GM21619 (cell line): ENCODE results near the gene MAL.

Experiments used
- ATAC-seq: cut with Tn5 transposase; IDR thresholded peaks from one replicate; pipeline ENCODE4 v1.9.1; 2021; ENCODE audit not compliant: unreplicated experiment

The MAL gene

GRCh38 chr2:94996305-94997100 lies 29.0 kb upstream of the MAL start:
- ATAC-seq, result no peak

GRCh38 chr2:94997981-94998930 lies 27.3 kb upstream of the MAL start:
- ATAC-seq, result no peak

- ATAC-seq, result no peak
Measured at GRCh38 chr2:94999431-94999883, 26.1 kb upstream of the MAL start.

GRCh38 chr2:95001051-95001562 lies 24.4 kb upstream of the MAL start:
- no peak for ATAC-seq

GRCh38 chr2:95001701-95002100 lies 23.8 kb upstream of the MAL start:
- ATAC-seq, result no peak

- ATAC-seq, result no peak
Measured at GRCh38 chr2:95002498-95002897, 23.0 kb upstream of the MAL start.

- no peak for ATAC-seq
Measured at GRCh38 chr2:95004287-95004686, 21.2 kb upstream of the MAL start.

- no peak for ATAC-seq
Measured at GRCh38 chr2:95004711-95005110, 20.8 kb upstream of the MAL start.

- ATAC-seq, result no peak
Measured at GRCh38 chr2:95005726-95006125, 19.8 kb upstream of the MAL start.

GRCh38 chr2:95006588-95006987 lies 18.9 kb upstream of the MAL start:
- ATAC-seq, result no peak

GRCh38 chr2:95007031-95007609 lies 18.4 kb upstream of the MAL start:
- no peak for ATAC-seq

- no peak for ATAC-seq
Measured at GRCh38 chr2:95007822-95008221, 17.7 kb upstream of the MAL start.

GRCh38 chr2:95008306-95008705 lies 17.2 kb upstream of the MAL start:
- ATAC-seq, result no peak

- ATAC-seq, result no peak
Measured at GRCh38 chr2:95008996-95009395, 16.5 kb upstream of the MAL start.

- ATAC-seq, result no peak
Measured at GRCh38 chr2:95009412-95009811, 16.1 kb upstream of the MAL start.

GRCh38 chr2:95010126-95010525 lies 15.4 kb upstream of the MAL start:
- ATAC-seq, result no peak

GRCh38 chr2:95010718-95011117 lies 14.8 kb upstream of the MAL start:
- no peak for ATAC-seq

- ATAC-seq, result peak; percentile 72
Measured at GRCh38 chr2:95012881-95013550, 12.5 kb upstream of the MAL start.

- no peak for ATAC-seq
Measured at GRCh38 chr2:95013726-95014125, 11.8 kb upstream of the MAL start.

- ATAC-seq, result no peak
Measured at GRCh38 chr2:95014126-95014708, 11.3 kb upstream of the MAL start.
